Stimulated activated CD4-positive, alpha-beta T cell treated with anti-CD3 and anti-CD28 coated beads, TNF-alpha, amount 100 ng/mL, for 4 hours (primary cell): Measurements from ENCODE around the gene SNX17.
"Not testable (repeated sequence)": the region's sequence is repeated elsewhere in the genome, so short reads cannot be mapped to it uniquely, and the experiment has no call there.

ENCODE experiments used
- DNase-seq, 3 experiments: peaks; one replicate each; pipeline ENCODE4 v3.0.0-alpha.2; 2020; ENCODE audit warnings: low read depth in 3 of 3

SNX17 gene, protein sequence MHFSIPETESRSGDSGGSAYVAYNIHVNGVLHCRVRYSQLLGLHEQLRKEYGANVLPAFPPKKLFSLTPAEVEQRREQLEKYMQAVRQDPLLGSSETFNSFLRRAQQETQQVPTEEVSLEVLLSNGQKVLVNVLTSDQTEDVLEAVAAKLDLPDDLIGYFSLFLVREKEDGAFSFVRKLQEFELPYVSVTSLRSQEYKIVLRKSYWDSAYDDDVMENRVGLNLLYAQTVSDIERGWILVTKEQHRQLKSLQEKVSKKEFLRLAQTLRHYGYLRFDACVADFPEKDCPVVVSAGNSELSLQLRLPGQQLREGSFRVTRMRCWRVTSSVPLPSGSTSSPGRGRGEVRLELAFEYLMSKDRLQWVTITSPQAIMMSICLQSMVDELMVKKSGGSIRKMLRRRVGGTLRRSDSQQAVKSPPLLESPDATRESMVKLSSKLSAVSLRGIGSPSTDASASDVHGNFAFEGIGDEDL

DNA sequence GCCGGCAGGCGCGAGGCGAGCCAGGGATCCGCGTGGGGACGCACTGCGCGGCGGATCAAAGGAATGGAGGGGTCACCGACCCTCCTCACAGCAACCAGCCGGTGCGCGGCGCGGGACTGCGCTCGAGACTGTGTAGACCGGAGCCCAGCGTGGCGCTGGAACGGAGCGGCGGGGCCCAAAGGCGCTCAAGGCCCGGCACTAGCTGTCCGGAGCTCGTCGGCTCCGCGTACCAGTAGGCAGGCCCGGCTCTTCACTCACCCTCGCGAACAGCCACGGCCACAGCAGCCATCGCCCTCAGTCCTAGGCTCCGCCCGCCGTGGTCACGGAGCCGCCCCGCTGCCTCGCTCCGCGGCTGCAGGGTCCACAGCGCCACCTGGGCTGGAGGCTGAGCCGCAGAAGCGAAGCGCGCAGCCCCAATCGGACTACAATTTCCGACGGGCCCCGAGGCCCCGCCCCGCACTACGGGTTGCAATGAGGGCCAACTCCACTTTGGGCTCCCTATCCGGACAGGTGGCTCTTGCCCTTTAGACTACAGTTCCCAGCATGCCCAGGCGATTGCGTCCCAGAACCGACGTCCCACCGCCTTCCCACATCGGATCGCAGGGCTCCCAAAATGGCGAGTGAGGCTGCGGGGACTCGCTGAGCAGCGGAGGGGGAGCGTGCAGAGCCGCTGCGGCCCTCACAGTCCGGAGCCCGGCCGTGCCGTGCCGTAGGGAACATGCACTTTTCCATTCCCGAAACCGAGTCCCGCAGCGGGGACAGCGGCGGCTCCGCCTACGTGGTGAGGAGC is at the start of gene SNX17, which contains the start of gene EIF2B4:
SNX17 (plus strand) TSS at position 591 of the 790 bp plus-strand sequence; CDS start at position 719, 128 bp downstream.
EIF2B4 (minus strand) TSS at position 313 of the 790 bp plus-strand sequence; CDS start at position 289, 24 bp downstream.
- DNase-seq: peak; percentile 97 to 99 (median 98)

DNA sequence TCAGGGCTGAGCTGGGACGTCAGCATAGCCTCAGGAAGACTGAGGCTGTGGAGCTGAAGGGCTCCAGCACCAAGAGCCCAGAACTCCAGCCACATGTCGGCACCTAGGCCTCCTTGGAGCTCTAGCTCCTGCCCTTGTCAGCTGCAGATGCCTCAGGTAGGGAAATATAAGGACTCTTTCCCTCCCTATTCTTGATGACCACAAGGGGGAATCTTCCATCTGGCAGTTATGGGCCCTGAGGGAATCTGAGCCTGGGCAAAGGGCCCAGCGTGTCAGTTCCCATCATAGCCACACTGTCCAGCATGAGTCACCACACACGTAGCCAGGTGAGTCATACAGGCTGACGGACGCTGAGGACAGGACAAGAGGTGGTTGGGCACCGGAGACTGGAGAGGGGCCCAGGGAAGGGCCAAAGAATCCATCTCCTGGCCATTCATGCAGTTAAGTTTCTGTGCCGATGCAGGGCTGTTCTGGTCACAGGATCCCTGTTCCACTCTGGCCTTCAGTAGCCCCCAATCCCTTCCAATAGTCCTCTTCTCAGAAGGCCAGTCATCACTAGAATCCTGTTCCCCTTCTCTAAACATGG is 49.4 kb upstream of the SNX17 start:
- no peak for DNase-seq

DNA sequence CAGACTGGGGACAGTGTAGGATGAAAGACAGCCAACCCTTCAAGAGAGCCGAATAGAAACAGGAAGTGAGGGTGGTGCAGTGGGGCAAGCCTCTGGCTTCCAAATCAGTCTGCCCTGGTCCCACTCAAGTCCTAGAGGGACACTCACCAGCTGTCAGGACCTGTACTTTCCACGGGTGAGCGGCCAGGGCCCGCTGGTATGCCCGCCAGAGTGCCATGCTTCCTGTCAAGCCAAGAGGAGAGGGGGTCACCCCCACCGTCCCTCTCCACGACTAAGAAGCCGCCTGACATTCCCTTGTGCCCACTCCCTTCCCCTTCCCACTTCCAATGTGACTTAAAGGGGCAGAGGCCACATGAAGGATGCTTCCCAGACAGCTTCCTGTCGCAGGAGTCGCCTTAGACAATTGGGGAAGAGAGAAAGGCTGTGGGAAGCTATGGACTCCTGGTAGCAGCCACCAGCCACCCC is 48.1 kb upstream of the SNX17 start:
- no peak for DNase-seq

DNA sequence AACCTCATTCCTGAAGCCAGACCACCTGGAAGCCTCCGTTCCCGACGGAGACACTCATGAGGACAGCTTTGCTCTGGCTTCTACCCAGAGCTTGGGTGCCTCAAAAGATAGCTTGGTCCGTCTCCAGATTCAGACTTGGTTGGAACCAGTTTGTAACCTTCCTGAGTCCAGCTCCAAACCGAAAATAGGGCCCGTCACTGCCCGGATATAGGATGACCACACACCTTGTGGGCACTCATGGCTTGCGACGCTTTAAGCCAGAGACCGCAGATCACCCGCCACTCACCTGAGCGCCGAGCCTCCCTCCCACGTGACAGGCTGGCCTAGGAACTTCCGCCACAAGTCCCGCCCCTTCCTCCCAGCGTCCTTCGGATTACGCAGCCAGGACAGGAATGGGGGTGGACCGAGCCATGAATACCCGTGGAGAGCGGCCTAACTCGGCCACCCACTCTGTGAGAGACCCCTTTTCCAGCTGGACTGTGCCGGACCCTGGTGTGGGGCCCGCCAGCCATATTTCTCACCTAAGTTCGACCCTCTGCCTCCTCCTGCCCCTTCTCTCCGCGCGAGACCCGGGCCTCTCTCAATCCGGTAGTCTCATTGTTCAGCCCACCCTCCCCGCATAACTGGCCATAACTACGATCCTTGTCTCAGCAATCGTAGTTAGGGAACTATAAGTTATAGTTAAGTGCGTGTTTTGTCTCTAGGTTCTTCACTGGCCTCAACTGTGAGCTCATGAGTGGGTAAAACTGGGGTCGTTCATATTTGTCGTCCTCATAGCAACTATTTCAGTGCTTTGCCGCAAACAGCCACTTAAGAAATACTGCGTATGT is 47.4 kb upstream of the SNX17 start, which contains the start of gene MPV17:
MPV17 (minus strand) TSS at position 332 of the 830 bp plus-strand sequence. CDS start 580 bp downstream, outside the sequence.
- DNase-seq: peak; percentile 72 to 79 (median 75)

DNA sequence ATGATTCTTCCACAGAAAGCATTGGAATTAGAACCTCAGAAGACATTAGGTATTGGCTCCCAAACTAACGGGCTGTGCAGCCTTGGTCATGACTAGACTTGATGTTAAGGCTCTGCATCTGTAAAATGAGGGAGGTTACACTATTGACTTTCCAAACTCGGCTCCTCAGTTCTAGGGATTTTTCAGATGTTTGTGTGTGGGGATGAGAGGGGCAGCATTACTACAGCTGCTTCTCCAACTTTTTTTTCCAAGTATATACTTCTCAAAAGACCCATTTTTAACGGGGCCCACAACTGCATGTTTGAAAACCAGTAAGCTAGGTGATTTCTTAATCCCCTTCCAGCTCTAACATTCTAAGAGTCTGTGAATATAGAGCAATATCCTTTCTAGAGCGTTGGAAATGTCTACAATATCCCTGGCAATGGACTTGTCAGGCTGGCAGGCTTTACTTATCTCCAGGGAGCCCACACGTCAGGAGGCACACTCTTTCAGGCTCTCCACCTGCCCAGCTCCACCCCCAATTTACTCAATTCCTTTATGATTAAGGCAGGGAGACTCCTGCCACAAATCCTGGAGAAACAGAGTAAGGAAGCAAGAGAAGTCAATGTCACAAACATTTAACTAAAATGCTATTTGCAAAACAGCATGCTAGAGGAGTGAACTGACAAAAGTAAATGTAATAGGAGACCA is 46.7 kb upstream of the SNX17 start:
- DNase-seq: no peak

DNA sequence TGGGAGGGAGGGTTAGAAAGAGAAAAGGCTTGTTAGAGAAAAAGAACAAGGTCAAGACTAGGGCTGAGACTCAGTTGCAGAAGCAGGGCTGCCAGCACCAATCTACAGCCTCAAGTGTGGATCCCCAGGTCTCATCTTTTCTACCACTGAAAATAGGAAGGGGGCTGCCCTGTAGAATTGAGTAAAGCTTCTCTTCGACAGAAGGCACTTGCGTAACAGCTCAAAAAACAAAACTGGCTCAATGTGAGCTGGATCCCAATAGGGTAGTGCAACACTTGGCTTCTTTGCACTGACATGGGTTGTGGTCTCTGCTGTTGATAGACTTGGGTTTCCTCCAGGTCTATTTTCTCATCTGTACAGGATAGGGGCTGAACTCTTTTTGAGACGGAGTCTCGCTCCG is 45.7 kb upstream of the SNX17 start:
- no peak for DNase-seq

DNA sequence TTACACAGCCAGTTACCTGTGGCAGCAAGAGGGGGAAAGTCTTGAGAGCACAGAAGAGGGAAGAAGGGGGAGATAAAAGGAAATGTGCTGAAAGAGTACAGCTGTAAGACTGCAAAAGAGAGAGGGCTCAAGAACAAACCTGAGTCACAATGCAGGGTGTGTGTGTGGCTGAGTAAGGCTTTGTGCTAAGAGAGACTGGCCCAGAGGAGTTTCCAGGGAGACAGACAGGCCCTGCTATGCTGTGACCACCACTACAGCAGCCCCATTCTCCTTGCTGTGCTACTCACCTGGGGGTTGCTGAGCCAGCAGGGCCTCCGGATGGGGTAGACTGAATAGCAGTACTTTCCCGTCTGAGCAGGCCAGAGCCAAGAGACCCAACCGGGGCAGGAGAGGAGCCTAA is 35.1 kb upstream of the SNX17 start:
- DNase-seq: no peak

DNA sequence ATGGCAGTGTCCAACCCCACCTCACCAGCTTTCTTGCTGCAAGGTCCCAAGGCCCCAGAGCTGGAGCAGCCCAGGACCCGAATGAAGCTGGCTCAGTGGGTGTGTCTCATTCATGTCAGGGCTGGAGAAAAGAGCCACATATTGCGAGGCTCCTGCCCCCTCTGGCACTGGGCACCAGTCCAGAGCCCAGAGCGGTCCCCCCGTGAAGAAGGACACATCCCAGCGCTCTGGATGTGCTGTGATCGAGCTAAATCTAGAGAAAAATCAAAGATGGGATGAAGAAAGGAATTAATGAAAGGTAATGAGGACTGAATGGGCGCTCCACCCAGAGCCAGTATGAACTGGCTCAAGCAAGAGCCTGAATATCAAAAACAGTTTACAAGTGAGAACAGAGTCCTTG is 34.2 kb upstream of the SNX17 start:
- DNase-seq: no peak

DNA sequence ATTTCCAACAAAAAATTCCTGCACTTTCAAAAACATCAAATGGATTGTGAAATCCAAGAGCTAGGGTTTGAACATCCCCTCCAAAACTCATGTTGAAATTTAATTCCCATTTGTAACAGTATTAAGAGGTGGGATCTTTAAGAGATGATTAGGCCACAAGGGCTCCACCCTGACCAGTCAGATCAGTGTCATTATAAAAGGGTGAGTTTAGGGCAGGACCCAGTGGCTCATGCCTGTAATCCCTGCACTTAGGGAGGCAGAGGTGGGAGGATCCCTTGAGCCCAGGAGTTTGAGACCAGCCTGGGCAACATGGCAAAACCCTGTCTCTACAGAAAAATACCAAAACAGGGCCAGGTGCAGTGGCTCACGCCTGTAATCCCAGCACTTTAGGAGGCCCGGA is 22.8 kb upstream of the SNX17 start:
- DNase-seq: no peak

DNA sequence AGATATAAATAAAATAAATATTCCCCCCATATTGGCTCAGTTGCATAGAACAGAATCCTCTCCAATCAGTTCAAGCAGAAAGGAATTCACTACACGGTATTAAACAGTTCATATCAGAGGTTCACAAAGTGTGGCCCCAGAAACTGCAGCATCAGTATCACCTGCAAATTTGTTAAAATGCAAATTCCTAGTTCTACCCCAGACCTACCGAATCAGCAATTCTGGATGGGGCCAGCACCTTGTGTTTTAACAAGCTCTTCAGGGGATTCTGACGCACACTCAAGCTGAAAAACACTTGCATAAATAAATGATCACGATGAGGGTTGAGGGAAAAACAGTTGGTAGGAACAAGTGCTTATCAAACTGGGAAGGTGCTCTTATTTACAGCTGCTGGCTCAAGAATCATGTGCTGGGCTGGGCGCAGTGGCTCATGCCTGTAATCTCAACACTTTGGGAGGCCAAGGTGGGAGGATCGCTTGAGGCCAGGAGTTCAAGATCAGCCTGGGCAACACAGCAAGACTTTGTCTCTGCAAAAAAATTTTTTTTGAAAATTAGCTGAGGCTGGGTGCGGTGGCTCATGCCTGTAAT is 20.2 kb upstream of the SNX17 start:
- DNase-seq: no peak

DNA sequence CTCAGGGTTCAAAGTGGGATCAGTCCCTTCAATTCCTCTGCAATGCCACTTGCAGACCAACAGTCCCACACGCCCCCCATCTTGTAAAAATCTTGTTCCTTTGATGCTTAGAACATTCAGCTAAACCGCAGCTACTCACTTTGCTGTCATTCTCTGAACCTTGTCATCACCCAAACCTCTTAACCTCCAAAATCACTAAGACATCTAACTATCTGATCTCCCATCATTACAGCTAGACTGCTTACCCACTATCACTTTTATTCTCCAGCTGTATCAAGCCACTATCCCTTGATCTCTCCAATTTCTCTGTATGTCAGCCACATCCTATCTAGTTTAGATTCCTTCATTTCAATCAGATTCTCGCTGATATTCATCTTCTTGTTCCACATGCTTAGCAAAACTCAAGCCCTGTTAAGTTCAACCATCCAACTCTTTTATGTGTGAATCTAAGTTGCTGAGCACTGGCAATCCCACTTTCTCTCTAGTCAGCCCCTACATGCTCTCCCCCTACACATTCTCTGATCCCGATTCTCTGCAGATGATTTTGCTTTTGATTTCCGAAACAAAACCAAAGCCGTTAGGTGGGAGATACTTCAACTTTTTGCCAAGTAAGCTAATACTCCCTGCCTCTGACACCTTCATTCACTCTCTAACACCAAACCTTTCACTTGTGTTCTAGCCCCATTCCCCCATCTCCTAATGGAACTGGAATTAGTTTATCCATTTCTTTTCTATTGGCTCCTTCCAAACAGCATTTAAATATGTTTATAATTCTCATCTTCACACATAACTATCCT is 18.4 kb upstream of the SNX17 start:
- DNase-seq: no peak

DNA sequence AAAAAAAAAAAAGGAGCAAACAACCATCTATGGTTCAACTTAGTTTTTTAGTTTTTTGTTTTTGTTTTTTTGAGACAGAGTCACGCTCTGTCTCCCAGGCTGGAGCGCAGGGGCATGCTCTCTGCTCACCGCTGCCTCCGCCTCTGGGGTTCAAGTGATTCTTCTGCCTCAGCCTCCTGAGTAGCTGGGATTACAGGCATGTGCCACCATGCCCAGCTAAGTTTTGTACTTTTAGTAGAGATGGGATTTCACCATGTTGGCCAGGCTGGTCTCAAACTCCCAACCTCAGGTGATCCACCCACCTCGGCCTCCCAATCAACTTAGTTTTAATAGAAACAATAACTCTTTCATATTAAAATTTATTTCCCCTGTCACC is 17.0 kb upstream of the SNX17 start:
- not testable (repeated sequence) for DNase-seq

DNA sequence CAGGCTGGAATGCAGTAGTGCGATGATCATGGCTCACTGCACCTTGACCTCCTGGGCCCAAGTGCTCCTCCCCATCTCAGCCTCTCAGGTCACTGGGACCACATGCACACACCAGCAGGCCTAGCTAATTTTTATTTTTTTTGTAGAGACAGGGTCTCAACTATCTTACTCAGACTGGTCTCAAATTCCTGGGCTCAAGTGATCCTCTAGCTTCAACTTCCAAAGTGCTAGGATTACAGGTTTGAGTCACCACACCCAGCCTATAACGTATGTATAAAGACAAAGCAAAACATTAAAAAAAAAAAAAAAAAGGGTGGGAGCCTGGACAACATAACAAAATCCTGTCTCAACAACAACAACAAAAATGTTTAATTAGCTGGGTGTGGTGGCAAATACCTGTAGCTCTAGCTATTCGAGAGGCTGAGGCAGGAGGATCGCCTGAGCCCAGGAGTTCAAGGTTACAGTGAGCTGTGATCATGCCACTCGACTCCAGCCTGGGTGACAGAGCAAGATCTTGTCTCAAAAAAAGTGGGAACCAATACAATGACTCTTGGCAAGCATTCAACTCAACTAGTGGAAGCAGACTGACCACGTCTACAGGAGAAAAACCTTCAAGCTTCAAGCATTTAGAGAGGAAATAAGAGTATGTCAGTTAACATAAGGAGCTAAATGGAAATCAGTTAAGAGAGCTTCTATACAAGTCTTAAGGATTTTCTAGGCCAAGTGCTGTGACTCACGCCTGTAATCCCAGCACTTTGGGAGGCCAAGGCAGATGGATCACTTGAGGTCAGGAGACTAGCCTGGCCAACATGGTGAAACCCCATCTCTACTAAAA is 16.4 kb upstream of the SNX17 start:
- no peak for DNase-seq

DNA sequence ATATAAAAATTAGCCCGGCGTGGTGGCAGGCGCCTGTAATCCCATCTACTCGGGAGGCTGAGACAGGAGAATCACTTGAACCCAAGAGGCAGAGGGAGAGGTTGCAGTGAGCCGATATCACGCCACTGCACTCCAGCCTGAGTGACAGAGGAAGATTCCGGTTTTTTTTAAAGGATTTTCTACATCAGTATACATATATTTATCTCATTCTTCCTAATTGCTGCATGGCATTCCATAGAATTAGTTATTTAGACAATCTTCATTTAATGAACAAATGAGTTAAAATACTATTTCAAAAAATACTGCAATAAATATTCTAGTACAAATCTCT is 15.9 kb upstream of the SNX17 start:
- no peak for DNase-seq

DNA sequence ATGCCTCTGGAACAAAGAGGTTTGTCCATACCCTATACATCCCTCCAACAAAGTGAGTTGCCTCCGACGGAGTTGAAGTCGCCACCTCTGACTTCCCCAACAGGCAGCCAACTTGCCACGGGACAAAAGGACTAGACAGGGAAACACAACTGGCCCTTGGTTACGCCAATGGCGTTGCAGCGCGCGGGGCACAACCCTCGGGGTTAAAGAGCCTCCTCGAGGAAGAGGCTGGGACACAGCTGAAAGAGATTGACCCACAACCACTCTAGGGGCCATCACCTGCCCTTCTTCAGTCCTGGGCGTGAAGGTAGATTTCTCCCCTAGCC is 14.4 kb upstream of the SNX17 start:
- DNase-seq: no peak

DNA sequence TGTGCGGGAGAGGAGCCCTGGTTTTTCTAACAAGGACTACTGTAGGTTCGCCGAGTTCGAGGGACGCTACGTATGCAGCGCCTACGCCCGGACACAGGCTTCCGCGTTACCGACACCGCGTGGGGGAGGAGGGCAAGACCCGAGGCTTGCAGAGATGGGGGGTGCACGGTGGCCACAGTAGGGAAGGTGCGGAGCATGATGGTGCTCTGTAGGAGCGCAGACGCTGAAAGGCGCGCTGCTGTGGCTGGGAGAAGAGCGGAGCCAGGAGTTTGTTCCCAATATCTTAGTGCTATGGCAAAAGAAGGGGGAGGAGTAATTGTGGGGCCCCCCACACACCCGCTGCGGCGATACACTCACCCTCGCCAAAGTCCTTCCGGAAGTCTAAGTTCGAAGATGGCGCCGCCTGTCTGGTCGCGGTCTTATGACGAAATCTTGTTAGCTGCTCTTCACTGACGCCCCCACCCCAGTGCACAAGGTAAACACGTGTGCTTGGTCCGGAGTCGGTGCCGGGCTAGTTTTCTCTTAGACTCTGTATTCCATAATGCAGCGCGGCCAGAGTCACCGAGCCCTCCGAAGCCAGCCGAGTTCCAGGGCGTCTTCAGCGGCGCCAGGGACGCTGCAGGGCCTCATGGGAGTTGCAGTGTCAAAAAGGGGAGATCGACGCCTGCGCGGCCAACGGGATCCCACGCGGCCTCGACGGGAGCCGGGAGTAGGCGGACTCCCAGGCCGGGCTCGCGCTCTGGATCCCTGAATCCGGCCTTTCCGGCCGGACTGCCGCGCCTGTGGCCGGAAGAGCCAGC is 13.8 kb upstream of the SNX17 start, which contains the start of gene GTF3C2:
GTF3C2 (minus strand) TSS at position 383 of the 800 bp plus-strand sequence. CDS start 13,210 bp downstream, outside the sequence.
- peak; percentile 77 to 88 (median 84) for DNase-seq

DNA sequence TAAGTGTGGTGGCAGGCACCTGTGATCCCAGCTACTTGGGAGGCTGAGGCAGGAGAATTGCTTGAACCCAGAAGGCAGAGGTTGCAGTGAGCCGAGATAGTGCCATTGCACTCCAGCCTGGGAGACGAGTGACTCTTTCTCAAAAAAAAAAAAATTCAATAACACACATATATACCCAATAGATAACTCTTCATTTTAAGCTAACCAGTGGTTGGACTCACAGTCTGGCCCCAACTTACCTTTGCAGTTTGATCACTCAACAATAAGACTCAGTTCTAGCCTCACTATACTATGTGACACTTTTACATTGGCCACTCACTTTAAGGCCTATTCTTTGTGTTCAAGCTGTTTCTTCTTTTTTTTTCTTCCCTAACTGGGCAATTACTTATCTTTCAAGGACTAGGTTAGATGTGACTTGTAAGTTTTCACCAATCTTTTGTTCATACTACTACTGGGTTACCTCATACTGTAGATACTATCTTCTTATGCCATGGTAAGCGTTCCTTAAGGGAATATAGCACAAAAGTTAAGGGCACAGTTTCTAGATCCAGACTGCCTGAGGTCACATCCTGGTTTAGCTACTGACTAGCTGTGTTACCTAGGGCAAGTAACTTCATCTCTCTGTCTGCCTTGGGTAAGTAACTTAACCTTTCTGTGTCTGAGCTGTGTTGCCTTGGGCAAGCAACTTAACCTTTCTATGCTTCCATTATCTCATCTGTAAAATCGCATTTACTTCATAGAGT is 7.6 kb upstream of the SNX17 start:
- DNase-seq: no peak
